ENCODE results near the gene HAUS5.
"Not testable (repeated sequence)": the region's sequence is repeated elsewhere in the genome, so short reads cannot be mapped to it uniquely, and the experiment has no call there.

Gene HAUS5

DNA sequence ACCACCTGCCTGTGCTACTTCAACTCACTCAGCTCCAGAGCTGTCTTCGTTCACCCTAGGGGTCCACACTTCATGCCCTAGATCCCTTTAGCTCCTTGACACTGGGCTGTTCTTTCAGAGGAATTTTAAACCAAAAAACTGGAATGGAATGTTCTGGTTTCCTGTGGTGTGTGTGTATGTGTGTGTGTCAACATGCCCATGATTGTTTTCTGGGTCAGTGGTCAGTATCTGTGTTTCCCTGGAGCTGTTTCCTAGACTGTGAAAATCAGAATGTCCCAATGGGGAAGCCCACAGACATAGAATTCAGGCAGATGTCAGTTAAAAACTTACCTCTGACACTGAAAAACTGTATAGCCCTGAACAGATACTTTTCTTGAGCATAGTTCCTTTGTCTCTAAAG, 25.2 kb upstream of the HAUS5 start:
- no peak for DNase-seq (ENCODE audit: low spot score)
- no peak for TF ChIP-seq CTCF (IDR thresholded peaks at IDR 0.05; ENCODE audit: borderline replicate concordance, control extremely low read depth, extremely low read depth, insufficient read depth, missing control alignments)
- in situ Hi-C loops (cut with MboI; ENCODE audit: low sequenced_read_pairs, unreplicated experiment) = no loop called here

GRCh38 chr19:35590875-35591274, 21.7 kb upstream of the HAUS5 start:
- TF ChIP-seq CTCF (IDR thresholded peaks at IDR 0.05; ENCODE audit: borderline replicate concordance, control extremely low read depth, extremely low read depth, insufficient read depth, missing control alignments) = no peak
- DNase-seq (ENCODE audit: low spot score) = no peak
- in situ Hi-C loops (cut with MboI; ENCODE audit: low sequenced_read_pairs, unreplicated experiment) = no loop called here

GRCh38 chr19:35592226-35592625, 20.3 kb upstream of the HAUS5 start:
- DNase-seq (ENCODE audit: low spot score) = peak; percentile 74
- in situ Hi-C loops (cut with MboI; ENCODE audit: low sequenced_read_pairs, unreplicated experiment) = no loop called here
- peak; percentile 55 for TF ChIP-seq CTCF (IDR thresholded peaks at IDR 0.05; ENCODE audit: borderline replicate concordance, control extremely low read depth, extremely low read depth, insufficient read depth, missing control alignments)

GRCh38 chr19:35595026-35595425, 17.5 kb upstream of the HAUS5 start:
- DNase-seq (ENCODE audit: low spot score); in situ Hi-C loops (cut with MboI; ENCODE audit: low sequenced_read_pairs, unreplicated experiment): not testable (repeated sequence)

GRCh38 chr19:35595928-35596327, 16.6 kb upstream of the HAUS5 start:
- in situ Hi-C loops (cut with MboI; ENCODE audit: low sequenced_read_pairs, unreplicated experiment) = no loop called here
- no peak for TF ChIP-seq CTCF (IDR thresholded peaks at IDR 0.05; ENCODE audit: borderline replicate concordance, control extremely low read depth, extremely low read depth, insufficient read depth, missing control alignments)
- DNase-seq (ENCODE audit: low spot score) = no peak

DNA sequence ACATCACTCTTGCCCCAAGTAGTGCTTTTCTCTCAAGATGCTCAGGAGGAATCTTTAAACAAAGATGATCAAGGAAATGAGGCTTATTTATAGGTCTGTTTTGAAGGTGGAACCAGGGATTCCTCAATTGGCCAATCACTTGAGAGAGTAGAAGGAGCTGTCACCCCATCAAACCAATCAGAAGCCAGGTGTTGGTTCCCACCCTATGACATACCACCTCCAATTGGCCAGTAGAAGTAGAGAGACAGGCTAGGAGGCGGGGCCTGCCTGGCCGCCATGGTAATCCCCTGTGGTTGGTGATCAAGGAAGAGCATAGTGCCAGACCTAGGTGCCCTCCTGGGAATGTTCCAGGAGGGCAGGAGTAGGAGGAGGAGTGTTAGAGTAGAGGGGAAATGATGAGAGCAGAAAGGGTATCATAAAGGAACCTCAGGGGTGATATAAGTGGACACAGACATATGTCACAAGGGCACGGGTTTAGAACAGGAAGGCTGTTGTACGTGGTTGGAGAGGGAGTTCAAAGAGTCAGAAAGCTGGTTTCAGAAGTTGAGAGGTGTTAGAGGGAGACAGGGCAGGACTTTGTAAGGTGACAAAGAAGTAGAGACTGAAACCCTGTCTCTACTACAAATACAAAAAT, 16.1 kb upstream of the HAUS5 start:
- DNase-seq (ENCODE audit: low spot score) = peak; percentile 80
- in situ Hi-C loops (cut with MboI; ENCODE audit: low sequenced_read_pairs, unreplicated experiment) = no loop called here
- no peak for TF ChIP-seq CTCF (IDR thresholded peaks at IDR 0.05; ENCODE audit: borderline replicate concordance, control extremely low read depth, extremely low read depth, insufficient read depth, missing control alignments)

GRCh38 chr19:35601971-35602370, 10.6 kb upstream of the HAUS5 start:
- in situ Hi-C loops (cut with MboI; ENCODE audit: low sequenced_read_pairs, unreplicated experiment) = no loop called here
- no peak for TF ChIP-seq CTCF (IDR thresholded peaks at IDR 0.05; ENCODE audit: borderline replicate concordance, control extremely low read depth, extremely low read depth, insufficient read depth, missing control alignments)

DNA sequence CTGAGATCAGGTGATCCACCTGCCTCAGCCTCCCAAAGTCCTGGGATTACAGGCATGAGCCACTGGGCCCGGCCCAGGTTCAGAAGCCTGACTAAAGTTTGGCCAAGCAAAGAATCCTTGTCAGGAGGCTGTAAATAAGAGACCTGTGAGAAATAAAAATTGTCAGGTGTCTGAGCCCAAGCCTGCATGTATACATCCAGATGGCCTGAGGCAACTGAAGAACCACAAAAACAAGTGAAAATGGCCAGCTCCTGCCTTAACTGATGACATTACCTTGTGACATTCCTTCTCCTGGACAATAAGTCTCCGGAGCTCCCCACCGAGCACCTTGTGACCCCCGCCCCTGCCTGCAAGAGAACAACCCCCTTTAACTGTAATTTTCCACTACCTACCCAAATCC, 8.1 kb upstream of the HAUS5 start:
- in situ Hi-C loops (cut with MboI; ENCODE audit: low sequenced_read_pairs, unreplicated experiment); DNase-seq (ENCODE audit: low spot score): not testable (repeated sequence)

More at GRCh38 chr19:35601971-35602370, 10.6 kb upstream of the HAUS5 start:
- DNase-seq (ENCODE audit: low spot score) = no peak

DNA sequence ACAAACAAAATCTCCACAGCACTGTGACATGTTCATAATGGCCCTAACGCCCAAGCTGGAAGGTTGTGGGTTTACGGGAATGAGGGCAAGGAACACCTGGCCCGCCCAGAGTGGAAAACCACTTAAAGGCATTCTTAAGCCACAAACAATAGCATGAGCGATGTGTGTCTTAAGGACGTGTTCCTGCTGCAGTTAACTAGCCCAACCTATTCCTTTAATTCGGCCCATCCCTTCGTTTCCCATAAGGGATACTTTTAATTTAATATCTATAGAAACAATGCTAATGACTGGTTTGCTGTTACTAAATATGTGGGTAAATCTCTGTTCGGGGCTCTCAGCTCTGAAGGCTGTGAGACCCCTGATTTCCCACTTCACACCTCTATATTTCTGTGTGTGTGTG, 5.4 kb upstream of the HAUS5 start:
- in situ Hi-C loops (cut with MboI; ENCODE audit: low sequenced_read_pairs, unreplicated experiment); DNase-seq (ENCODE audit: low spot score): not testable (repeated sequence)

All from GM13976 (cell line).